Measurements from ENCODE around the gene DYRK1A. TPM values are rescaled to one million over a fixed set of nuclear protein-coding genes. Genes with fewer than 3 reads are reported as not detected.

The DYRK1A gene
- total RNA-seq, 2 experiments from 2014 or later, result 58.4 to 65.1 TPM

DNA sequence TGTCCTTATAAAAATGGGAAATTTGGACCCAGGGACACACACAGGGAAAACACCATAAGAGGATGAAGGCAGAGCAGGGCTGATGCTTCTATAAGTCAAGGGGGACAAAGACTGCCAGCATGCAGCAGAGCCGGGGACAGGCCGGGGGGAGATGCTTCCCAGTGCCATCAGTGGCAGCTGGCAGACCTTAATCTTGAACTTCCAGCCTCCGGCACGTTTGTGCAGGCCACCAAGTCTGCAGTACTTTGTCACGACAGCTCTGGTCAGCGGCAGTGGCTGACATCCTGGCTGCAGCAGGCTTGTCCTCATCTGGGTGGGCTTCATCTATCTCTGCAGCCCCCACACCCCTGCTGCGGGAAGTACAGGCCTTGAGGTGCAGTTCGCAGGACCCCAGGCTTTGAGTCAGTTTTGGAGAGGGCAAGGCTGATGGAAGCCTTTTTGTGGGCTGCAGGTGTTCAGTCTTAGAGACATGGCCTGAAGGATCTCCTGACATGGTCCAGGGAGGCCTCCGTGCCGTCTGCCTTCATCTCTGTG lies 186.0 kb downstream of the DYRK1A start:
- no peaks in the 10 kb centered on the region for H3K79me2 ChIP-seq (ENCODE audit: insufficient read depth, low read depth, low read length)
- no peaks in the 10 kb centered on the region for H3K36me3 ChIP-seq (ENCODE audit: insufficient read depth, low read length)
- H3K27ac ChIP-seq (ENCODE audit: low read depth, low read length, poor library complexity, severe bottlenecking), result no peak overlapping the region
- no peaks in the 10 kb centered on the region for H3K9me2 ChIP-seq (ENCODE audit: insufficient read depth, low read length)
- no peak overlapping the region for H2AFZ ChIP-seq (ENCODE audit: low read length)
- H4K20me1 ChIP-seq (ENCODE audit: insufficient read depth, low read length), result no peaks in the 10 kb centered on the region
- intact Hi-C loops (cut with micrococcal nuclease; ENCODE audit: unreplicated experiment), result no loop called here
- TF ChIP-seq EZH2phosphoT487 (IDR thresholded peaks at IDR 0.05; ENCODE audit: borderline replicate concordance, low read depth, low read length), result no peak
- TF ChIP-seq, protein P1, sequence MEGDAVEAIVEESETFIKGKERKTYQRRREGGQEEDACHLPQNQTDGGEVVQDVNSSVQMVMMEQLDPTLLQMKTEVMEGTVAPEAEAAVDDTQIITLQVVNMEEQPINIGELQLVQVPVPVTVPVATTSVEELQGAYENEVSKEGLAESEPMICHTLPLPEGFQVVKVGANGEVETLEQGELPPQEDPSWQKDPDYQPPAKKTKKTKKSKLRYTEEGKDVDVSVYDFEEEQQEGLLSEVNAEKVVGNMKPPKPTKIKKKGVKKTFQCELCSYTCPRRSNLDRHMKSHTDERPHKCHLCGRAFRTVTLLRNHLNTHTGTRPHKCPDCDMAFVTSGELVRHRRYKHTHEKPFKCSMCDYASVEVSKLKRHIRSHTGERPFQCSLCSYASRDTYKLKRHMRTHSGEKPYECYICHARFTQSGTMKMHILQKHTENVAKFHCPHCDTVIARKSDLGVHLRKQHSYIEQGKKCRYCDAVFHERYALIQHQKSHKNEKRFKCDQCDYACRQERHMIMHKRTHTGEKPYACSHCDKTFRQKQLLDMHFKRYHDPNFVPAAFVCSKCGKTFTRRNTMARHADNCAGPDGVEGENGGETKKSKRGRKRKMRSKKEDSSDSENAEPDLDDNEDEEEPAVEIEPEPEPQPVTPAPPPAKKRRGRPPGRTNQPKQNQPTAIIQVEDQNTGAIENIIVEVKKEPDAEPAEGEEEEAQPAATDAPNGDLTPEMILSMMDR (conservative IDR thresholded peaks at IDR 0.05; ENCODE audit: low read length), result no peak
- ChIA-PET CTCF (ENCODE audit: unreplicated experiment) (no interaction called here), POLR2A (no interaction called here)
- H3K9me3 ChIP-seq (ENCODE audit: low read length), result no peaks in the 10 kb centered on the region
- no TSS peak for BruUV-seq (replicated peaks)
- no peak overlapping the region for H3K4me2 ChIP-seq (ENCODE audit: low read length)
- peaks cover 14% of the 10 kb centered on the region for H3K4me1 ChIP-seq (ENCODE audit: insufficient read depth, low read length, poor library complexity, severe bottlenecking)
- H3K4me3 ChIP-seq (ENCODE audit: low read depth, low read length, poor library complexity, severe bottlenecking), result no peak overlapping the region
- no peak for DNase-seq (ENCODE audit: low spot score)

DNA sequence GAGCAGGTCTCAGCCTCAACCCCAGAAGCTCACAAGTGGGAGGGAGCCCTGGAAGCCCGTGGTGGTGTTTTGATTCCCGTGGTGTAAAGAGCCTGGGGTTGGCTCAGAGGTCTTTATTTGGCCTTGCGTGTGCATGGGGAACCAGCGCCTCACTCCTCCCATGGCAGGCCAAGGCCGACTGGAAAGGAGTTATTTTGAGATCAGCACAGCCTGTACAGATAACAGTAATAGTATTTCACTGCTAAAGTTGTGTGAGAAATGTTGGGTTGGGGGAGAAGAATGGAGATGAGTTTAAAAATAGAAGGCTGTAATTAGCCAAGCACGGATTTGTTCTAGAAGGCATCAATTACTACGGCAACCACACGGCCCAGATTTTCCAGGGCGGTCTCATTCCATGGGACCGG lies 186.5 kb downstream of the DYRK1A start:
- Histone ChIP-seq H4K20me1 (ENCODE audit: insufficient read depth, low read length) (no peaks in the 10 kb centered on the region), H3K4me3 (ENCODE audit: low read depth, low read length, poor library complexity, severe bottlenecking) (no peak overlapping the region), H3K4me1 (ENCODE audit: insufficient read depth, low read length, poor library complexity, severe bottlenecking) (peaks cover 16% of the 10 kb centered on the region), H2AFZ (ENCODE audit: low read length) (no peak overlapping the region), H3K36me3 (ENCODE audit: insufficient read depth, low read length) (no peaks in the 10 kb centered on the region), H3K27ac (ENCODE audit: low read depth, low read length, poor library complexity, severe bottlenecking) (no peak overlapping the region), H3K79me2 (ENCODE audit: insufficient read depth, low read depth, low read length) (no peaks in the 10 kb centered on the region), H3K9me3 (ENCODE audit: low read length) (no peaks in the 10 kb centered on the region), H3K4me2 (ENCODE audit: low read length) (no peak overlapping the region), H3K9me2 (ENCODE audit: insufficient read depth, low read length) (no peaks in the 10 kb centered on the region)
- ChIA-PET CTCF (ENCODE audit: unreplicated experiment) (no interaction called here), POLR2A (interaction anchor here (0.5 kb wide), 1 partner anchor 204 kb away, joined by 3 read pairs; no protein-coding TSS in a partner anchor)
- no TSS peak for BruUV-seq (replicated peaks)
- no peak for DNase-seq (ENCODE audit: low spot score)
- intact Hi-C loops (cut with micrococcal nuclease; ENCODE audit: unreplicated experiment), result no loop called here
- TF ChIP-seq, protein P1 (conservative IDR thresholded peaks at IDR 0.05; ENCODE audit: low read length), result no peak
- TF ChIP-seq EZH2phosphoT487 (IDR thresholded peaks at IDR 0.05; ENCODE audit: borderline replicate concordance, low read depth, low read length), result no peak

DNA sequence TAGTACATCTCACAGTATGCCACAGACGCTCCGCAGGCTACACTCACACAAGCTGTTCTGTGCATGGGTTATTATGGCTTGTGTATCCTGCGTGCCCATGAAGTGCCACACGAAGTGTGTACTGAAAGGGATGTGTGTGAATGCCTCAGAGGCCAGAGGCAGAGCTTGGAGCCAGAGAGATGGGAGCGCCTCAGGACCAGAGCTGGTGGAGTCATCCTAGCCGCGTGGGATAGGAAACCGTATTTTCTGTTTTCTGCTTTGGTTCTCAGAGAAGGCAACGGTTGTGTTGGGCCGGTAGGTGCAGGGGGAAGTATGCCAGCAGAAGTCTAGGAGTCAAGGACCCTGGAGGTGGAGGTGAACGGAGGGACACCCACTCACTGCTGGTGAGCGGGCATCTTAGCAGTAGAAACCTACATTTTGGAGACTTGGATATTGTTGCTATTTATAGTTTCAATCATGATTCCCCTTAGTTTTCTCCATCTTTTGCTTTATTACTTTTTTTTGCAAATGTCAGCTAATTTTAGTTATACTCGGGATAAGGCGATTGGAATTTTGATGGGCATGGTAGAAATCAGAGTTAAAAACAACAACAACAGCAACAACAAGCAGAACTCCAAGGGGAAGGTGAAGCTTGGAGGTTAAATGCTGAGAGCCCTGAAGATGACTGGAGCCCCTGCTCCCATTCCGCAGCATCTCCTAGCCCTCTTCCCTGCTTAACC lies 188.2 kb downstream of the DYRK1A start:
- POLR2A ChIA-PET, result interaction anchor here (0.7 kb wide), 1 partner anchor 97 kb away, joined by 3 read pairs; no protein-coding TSS in a partner anchor
- H3K9me3 ChIP-seq (ENCODE audit: low read length), result no peaks in the 10 kb centered on the region
- H3K4me1 ChIP-seq (ENCODE audit: insufficient read depth, low read length, poor library complexity, severe bottlenecking), result peaks cover 16% of the 10 kb centered on the region
- H3K79me2 ChIP-seq (ENCODE audit: insufficient read depth, low read depth, low read length), result no peaks in the 10 kb centered on the region
- intact Hi-C loops (cut with micrococcal nuclease; ENCODE audit: unreplicated experiment), result no loop called here
- BruUV-seq (replicated peaks), result no TSS peak
- TF ChIP-seq, protein P1 (conservative IDR thresholded peaks at IDR 0.05; ENCODE audit: low read length), result no peak
- TF ChIP-seq EZH2phosphoT487 (IDR thresholded peaks at IDR 0.05; ENCODE audit: borderline replicate concordance, low read depth, low read length), result no peak
- no peak for DNase-seq (ENCODE audit: low spot score)
- no peaks in the 10 kb centered on the region for H3K9me2 ChIP-seq (ENCODE audit: insufficient read depth, low read length)
- H3K36me3 ChIP-seq (ENCODE audit: insufficient read depth, low read length), result no peaks in the 10 kb centered on the region
- H3K4me2 ChIP-seq (ENCODE audit: low read length), result no peak overlapping the region
- H4K20me1 ChIP-seq (ENCODE audit: insufficient read depth, low read length), result no peaks in the 10 kb centered on the region
- H2AFZ ChIP-seq (ENCODE audit: low read length), result no peak overlapping the region
- CTCF ChIA-PET (ENCODE audit: unreplicated experiment), result no interaction called here
- no peak overlapping the region for H3K4me3 ChIP-seq (ENCODE audit: low read depth, low read length, poor library complexity, severe bottlenecking)
- no peak overlapping the region for H3K27ac ChIP-seq (ENCODE audit: low read depth, low read length, poor library complexity, severe bottlenecking)
